ENCODE data around the gene SAXO2. TPM values are rescaled to one million over a fixed set of nuclear protein-coding genes. Genes with fewer than 3 reads are reported as not detected.
"Not testable (repeated sequence)": the region's sequence is repeated elsewhere in the genome, so short reads cannot be mapped to it uniquely, and the experiment has no call there.

The SAXO2 gene
- total and polyA plus RNA-seq, 10 of the 15 experiments (the other 5 are each of a cell fraction or from before 2014, with no cell fraction given) = 0.06 to 2.3 (median 1.4) TPM

GRCh38 chr15:82324831-82325230 is 62.2 kb downstream of the SAXO2 start:
- H3K27me3 ChIP-seq (replicated peaks in 1 of 2; ENCODE audit: control insufficient read depth in 2 of 2, insufficient read depth in 2 of 2, low read length in 1 of 2); BruUV-seq (replicated peaks); H3K9ac ChIP-seq (ENCODE audit: control insufficient read depth, insufficient read depth, low read length); H3K79me2 ChIP-seq (ENCODE audit: control insufficient read depth, insufficient read depth, low read length); H3K36me3 ChIP-seq (ENCODE audit: control insufficient read depth in 2 of 2, insufficient read depth in 2 of 2, low read length in 1 of 2); H3K27ac ChIP-seq (ENCODE audit: control insufficient read depth, insufficient read depth); intact Hi-C loops (cut with micrococcal nuclease; ENCODE audit: unreplicated experiment); POLR2A ChIA-PET; in situ Hi-C loops (cut with MboI); H3K4me1 ChIP-seq (ENCODE audit: control insufficient read depth, insufficient read depth, low read length); RAD21 ChIA-PET (ENCODE audit: unreplicated experiment); ATAC-seq; DNase-seq (ENCODE audit: low read depth, low spot score); H4K20me1 ChIP-seq (ENCODE audit: control insufficient read depth, insufficient read depth); H3K4me2 ChIP-seq (ENCODE audit: control insufficient read depth, insufficient read depth); H2AFZ ChIP-seq (ENCODE audit: control insufficient read depth, low read depth, low read length); H3K9me3 ChIP-seq (replicated peaks; ENCODE audit: control insufficient read depth, insufficient read depth, low read length); FAIRE-seq; H3K4me3 ChIP-seq; SMC1A ChIA-PET (ENCODE audit: uncharacterized antibody, unreplicated experiment); CTCF ChIA-PET: not testable (repeated sequence)
- WGBS (ENCODE audit: insufficient coverage, insufficient replicate concordance, low lambda C conversion rate, missing lambda C conversion rate) = 25% methylated on average over 6 of the region's 6 CpGs

DNA sequence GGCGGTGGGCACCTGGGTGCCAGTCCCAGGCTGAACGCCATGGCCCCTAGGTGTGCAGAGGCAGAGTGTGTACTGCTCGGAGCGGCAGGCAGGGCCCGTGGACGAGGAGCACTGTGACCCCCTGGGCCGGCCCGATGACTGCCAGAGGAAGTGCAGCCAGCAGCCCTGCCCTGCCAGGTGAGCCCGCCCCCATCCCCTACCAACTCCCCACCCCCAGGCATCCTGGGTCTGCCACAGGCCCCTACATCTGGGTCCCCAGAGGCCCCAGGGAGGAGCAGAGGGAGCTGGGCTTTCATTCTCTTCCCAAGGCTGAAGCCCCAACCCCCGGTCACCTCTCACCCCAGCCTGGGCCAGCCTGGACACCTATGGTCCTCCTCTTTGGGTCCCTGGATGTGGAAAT is 63.0 kb downstream of the SAXO2 start:
- H4K20me1 ChIP-seq (ENCODE audit: control insufficient read depth, insufficient read depth); H2AFZ ChIP-seq (ENCODE audit: control insufficient read depth, low read depth, low read length); RAD21 ChIA-PET (ENCODE audit: unreplicated experiment); intact Hi-C loops (cut with micrococcal nuclease; ENCODE audit: unreplicated experiment); H3K9me3 ChIP-seq (replicated peaks; ENCODE audit: control insufficient read depth, insufficient read depth, low read length); in situ Hi-C loops (cut with MboI); H3K36me3 ChIP-seq (ENCODE audit: control insufficient read depth in 2 of 2, insufficient read depth in 2 of 2, low read length in 1 of 2); SMC1A ChIA-PET (ENCODE audit: uncharacterized antibody, unreplicated experiment); H3K4me3 ChIP-seq; H3K27me3 ChIP-seq (replicated peaks in 1 of 2; ENCODE audit: control insufficient read depth in 2 of 2, insufficient read depth in 2 of 2, low read length in 1 of 2); ATAC-seq; DNase-seq (ENCODE audit: low read depth, low spot score); CTCF ChIA-PET; POLR2A ChIA-PET; FAIRE-seq; H3K4me1 ChIP-seq (ENCODE audit: control insufficient read depth, insufficient read depth, low read length); H3K79me2 ChIP-seq (ENCODE audit: control insufficient read depth, insufficient read depth, low read length); H3K9ac ChIP-seq (ENCODE audit: control insufficient read depth, insufficient read depth, low read length); H3K27ac ChIP-seq (ENCODE audit: control insufficient read depth, insufficient read depth); BruUV-seq (replicated peaks); H3K4me2 ChIP-seq (ENCODE audit: control insufficient read depth, insufficient read depth): not testable (repeated sequence)
- 49% methylated on average over 6 of the region's 10 CpGs for WGBS (ENCODE audit: insufficient coverage, insufficient replicate concordance, low lambda C conversion rate, missing lambda C conversion rate)

DNA sequence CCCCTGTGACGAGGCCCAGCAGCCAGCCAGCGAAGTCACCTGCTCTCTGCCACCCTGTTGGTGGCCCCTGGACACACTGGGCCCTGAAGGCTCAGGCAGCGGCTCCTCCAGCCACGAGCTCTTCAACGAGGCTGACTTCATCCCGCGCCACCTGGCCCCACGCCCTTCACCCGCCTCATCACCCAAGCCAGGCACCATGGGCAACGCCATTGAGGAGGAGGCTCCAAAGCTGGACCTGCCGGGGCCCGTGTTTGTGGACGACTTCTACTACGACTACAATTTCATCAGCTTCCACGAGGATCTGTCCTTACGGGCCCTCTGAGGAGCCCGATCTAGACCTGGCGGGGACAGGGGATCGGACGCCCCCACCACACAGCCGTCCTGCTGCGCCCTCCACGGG is 64.3 kb downstream of the SAXO2 start:
- BruUV-seq (replicated peaks); H3K9ac ChIP-seq (ENCODE audit: control insufficient read depth, insufficient read depth, low read length); SMC1A ChIA-PET (ENCODE audit: uncharacterized antibody, unreplicated experiment); H3K4me1 ChIP-seq (ENCODE audit: control insufficient read depth, insufficient read depth, low read length); in situ Hi-C loops (cut with MboI); ATAC-seq; H2AFZ ChIP-seq (ENCODE audit: control insufficient read depth, low read depth, low read length); H3K4me2 ChIP-seq (ENCODE audit: control insufficient read depth, insufficient read depth); intact Hi-C loops (cut with micrococcal nuclease; ENCODE audit: unreplicated experiment); H3K4me3 ChIP-seq; DNase-seq (ENCODE audit: low read depth, low spot score); H4K20me1 ChIP-seq (ENCODE audit: control insufficient read depth, insufficient read depth); H3K27ac ChIP-seq (ENCODE audit: control insufficient read depth, insufficient read depth); CTCF ChIA-PET; RAD21 ChIA-PET (ENCODE audit: unreplicated experiment); H3K9me3 ChIP-seq (replicated peaks; ENCODE audit: control insufficient read depth, insufficient read depth, low read length); H3K79me2 ChIP-seq (ENCODE audit: control insufficient read depth, insufficient read depth, low read length); FAIRE-seq; H3K36me3 ChIP-seq (ENCODE audit: control insufficient read depth in 2 of 2, insufficient read depth in 2 of 2, low read length in 1 of 2); H3K27me3 ChIP-seq (replicated peaks in 1 of 2; ENCODE audit: control insufficient read depth in 2 of 2, insufficient read depth in 2 of 2, low read length in 1 of 2); POLR2A ChIA-PET: not testable (repeated sequence)
- WGBS (ENCODE audit: insufficient coverage, insufficient replicate concordance, low lambda C conversion rate, missing lambda C conversion rate) = 52% methylated on average over 14 of the region's 23 CpGs

DNA sequence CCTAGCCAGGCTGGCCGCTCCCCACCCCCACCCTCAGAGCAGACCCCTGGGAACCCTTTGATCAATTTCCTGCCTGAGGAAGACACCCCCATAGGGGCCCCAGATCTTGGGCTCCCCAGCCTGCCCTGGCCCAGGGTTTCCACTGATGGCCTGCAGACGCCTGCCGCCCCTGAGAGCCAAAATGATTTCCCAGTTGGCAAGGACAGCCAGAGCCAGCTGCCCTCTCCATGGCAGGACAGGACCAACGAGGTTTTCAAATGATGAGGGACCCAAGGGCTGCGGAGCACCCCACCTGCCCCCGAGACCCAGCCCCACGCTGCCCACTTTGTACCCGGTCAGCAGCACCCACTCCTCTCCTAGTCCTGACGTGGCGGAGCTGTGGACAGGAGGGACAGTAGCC is 64.8 kb downstream of the SAXO2 start:
- POLR2A ChIA-PET = not testable (repeated sequence)

More for the DNA sequence above, 64.8 kb downstream of the SAXO2 start:
- intact Hi-C loops (cut with micrococcal nuclease; ENCODE audit: unreplicated experiment); H3K4me1 ChIP-seq (ENCODE audit: control insufficient read depth, insufficient read depth, low read length); H3K9me3 ChIP-seq (replicated peaks; ENCODE audit: control insufficient read depth, insufficient read depth, low read length); CTCF ChIA-PET; H3K4me3 ChIP-seq; in situ Hi-C loops (cut with MboI); H3K27ac ChIP-seq (ENCODE audit: control insufficient read depth, insufficient read depth); H4K20me1 ChIP-seq (ENCODE audit: control insufficient read depth, insufficient read depth); H2AFZ ChIP-seq (ENCODE audit: control insufficient read depth, low read depth, low read length); H3K27me3 ChIP-seq (replicated peaks in 1 of 2; ENCODE audit: control insufficient read depth in 2 of 2, insufficient read depth in 2 of 2, low read length in 1 of 2); BruUV-seq (replicated peaks); H3K36me3 ChIP-seq (ENCODE audit: control insufficient read depth in 2 of 2, insufficient read depth in 2 of 2, low read length in 1 of 2); FAIRE-seq; ATAC-seq; RAD21 ChIA-PET (ENCODE audit: unreplicated experiment); DNase-seq (ENCODE audit: low read depth, low spot score); H3K4me2 ChIP-seq (ENCODE audit: control insufficient read depth, insufficient read depth); H3K9ac ChIP-seq (ENCODE audit: control insufficient read depth, insufficient read depth, low read length); H3K79me2 ChIP-seq (ENCODE audit: control insufficient read depth, insufficient read depth, low read length); SMC1A ChIA-PET (ENCODE audit: uncharacterized antibody, unreplicated experiment): not testable (repeated sequence)
- WGBS (ENCODE audit: insufficient coverage, insufficient replicate concordance, low lambda C conversion rate, missing lambda C conversion rate) = 19% methylated on average over 3 of the region's 10 CpGs
